Measurements from ENCODE around the gene CHST2. TPM values are rescaled to one million over a fixed set of nuclear protein-coding genes. Genes with fewer than 3 reads are reported as not detected.

The CHST2 gene
- total RNA-seq, 1 donor from 2014 or later = 2.2 TPM

DNA sequence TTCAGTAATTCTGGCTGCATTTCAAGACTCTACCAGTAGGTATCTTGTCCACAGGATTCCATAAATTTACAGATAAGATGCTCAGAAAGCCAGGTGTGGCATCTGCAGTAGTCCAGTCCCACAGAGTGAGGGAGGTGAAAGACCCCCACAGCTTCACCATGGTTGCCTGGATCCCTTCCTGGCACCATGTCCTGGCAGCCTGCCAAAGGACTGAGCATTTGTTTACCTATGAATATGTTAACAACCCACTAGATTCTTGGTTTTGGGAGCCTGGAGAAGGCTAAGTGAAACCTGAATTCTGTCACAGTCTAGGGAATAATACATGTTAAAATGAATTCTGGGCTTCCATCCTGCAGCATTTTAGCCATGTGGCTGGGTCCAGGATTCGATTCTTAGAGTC lies 14.9 kb downstream of the CHST2 start:
- no peak for TF ChIP-seq CTCF (conservative IDR thresholded peaks at IDR 0.05; ENCODE audit: low read depth, low read length)
- no peak overlapping the region for H3K4me3 ChIP-seq (ENCODE audit: low read depth, low read length)
- DNase-seq (ENCODE audit: low read depth) = no peak

- no peak for TF ChIP-seq CTCF (conservative IDR thresholded peaks at IDR 0.05; ENCODE audit: low read depth, low read length)
- no peak for DNase-seq (ENCODE audit: low read depth)
- no peak overlapping the region for H3K4me3 ChIP-seq (ENCODE audit: low read depth, low read length)
Measured at GRCh38 chr3:143135150-143135549, 15.6 kb downstream of the CHST2 start.

DNA sequence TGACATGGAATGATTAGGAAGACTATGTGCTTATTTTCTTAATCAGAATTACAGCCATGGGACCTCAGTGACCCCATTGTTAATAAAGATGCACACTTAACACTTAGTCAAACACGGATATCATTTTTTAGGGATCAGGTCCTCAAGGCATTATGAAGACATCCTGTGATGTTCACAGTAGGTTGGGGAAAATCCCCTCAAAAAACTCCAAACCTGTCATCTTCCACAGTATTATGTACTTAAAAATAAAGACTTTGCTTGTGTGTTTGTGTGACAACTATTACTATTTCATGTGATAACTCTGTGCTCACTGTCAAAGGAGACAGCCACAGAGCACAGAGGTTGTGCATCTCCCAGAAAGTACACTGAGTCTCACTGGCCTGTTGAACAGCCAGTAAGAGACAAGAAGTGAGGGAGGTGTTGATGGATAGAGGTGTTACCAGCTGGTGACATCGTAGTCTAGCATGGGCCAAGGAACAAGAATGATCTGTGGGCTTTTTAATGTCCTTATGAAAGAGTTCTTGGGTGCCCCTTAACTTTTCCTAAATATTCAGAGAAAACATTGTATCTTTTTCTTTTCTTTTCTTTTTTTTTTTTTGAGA lies 18.0 kb downstream of the CHST2 start:
- no peak overlapping the region for H3K4me3 ChIP-seq (ENCODE audit: low read depth, low read length)
- no peak for DNase-seq (ENCODE audit: low read depth)
- TF ChIP-seq CTCF (conservative IDR thresholded peaks at IDR 0.05; ENCODE audit: low read depth, low read length) = no peak

- H3K4me3 ChIP-seq (ENCODE audit: low read depth, low read length) = no peak overlapping the region
- no peak for DNase-seq (ENCODE audit: low read depth)
- TF ChIP-seq CTCF (conservative IDR thresholded peaks at IDR 0.05; ENCODE audit: low read depth, low read length) = no peak
Measured at GRCh38 chr3:143138953-143139352, 19.4 kb downstream of the CHST2 start.

DNA sequence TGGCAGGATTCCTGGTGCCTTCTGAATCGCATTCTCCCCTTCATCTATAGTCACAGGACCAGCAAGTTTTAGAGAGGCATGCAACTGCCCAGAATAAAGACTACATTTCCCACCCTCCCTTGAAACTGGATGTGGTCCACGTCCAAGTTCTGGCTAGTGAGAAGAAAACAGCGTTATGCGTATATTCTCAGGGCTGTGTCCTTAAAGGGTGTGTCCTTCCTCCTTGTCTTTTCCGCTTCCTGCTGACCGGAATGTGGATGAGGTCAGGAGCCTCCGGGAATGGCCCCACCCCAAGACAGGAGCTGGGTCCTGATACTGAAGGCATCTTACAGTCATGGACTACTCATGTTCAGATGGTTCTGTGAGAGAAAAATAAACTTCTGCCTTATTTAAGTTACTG lies 20.2 kb downstream of the CHST2 start:
- DNase-seq (ENCODE audit: low read depth) = no peak
- TF ChIP-seq CTCF (conservative IDR thresholded peaks at IDR 0.05; ENCODE audit: low read depth, low read length) = no peak
- no peak overlapping the region for H3K4me3 ChIP-seq (ENCODE audit: low read depth, low read length)

- TF ChIP-seq CTCF (conservative IDR thresholded peaks at IDR 0.05; ENCODE audit: low read depth, low read length) = no peak
- no peak for DNase-seq (ENCODE audit: low read depth)
Measured at GRCh38 chr3:143140550-143140949, 21.0 kb downstream of the CHST2 start.

DNA sequence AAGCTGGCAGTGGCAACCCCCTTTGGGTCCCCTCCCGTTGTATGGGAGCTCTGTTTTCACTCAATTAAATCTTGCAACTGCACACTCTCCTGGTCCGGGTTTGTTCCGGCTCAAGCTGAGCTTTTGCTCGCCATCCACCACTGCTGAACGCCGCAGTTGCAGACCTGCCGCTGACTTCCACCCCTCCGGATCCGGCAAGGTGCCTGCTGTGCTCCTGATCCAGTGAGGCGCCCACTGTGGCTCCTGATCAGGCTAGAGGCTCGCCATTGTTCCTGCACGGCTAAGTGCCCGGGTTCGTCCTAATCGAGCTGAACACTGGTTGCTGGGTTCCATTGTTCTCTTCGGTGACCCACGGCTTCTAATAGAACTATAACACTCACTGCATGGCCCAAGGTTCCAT lies 22.8 kb downstream of the CHST2 start:
- TF ChIP-seq CTCF (conservative IDR thresholded peaks at IDR 0.05; ENCODE audit: low read depth, low read length) = no peak
- H3K4me3 ChIP-seq (ENCODE audit: low read depth, low read length) = no peak overlapping the region
- no peak for DNase-seq (ENCODE audit: low read depth)

More at GRCh38 chr3:143140550-143140949, 21.0 kb downstream of the CHST2 start:
- H3K4me3 ChIP-seq (ENCODE audit: low read depth, low read length) = no peak overlapping the region

All from epithelial cell of proximal tubule (primary cell).